Coronary artery (tissue), 2 donors: ENCODE results near the gene HMGCS2.

ENCODE experiments used
- DNase-seq: peaks from one replicate; pipeline ENCODE4 v3.0.0-alpha.2; 2017; ENCODE audit warnings: low spot score
- H3K27ac ChIP-seq, 2 donors: fragments of 200-600 bp; sonication (generic); one replicate each; pipeline ENCODE4 v1.5.1; 2016 to 2019
- H3K4me3 ChIP-seq: fragments of 200-600 bp; sonication (generic); 2 replicates; pipeline ENCODE4 v1.5.1; 2016; ENCODE audit warnings: mild to moderate bottlenecking, moderate library complexity
- TF ChIP-seq, protein P1 (sequence below): fragments of 200-600 bp; sonication (generic); IDR thresholded peaks from one replicate; pipeline ENCODE4 v1.5.1; 2019; ENCODE audit warnings: antibody characterized with exemption

The HMGCS2 gene

DNA sequence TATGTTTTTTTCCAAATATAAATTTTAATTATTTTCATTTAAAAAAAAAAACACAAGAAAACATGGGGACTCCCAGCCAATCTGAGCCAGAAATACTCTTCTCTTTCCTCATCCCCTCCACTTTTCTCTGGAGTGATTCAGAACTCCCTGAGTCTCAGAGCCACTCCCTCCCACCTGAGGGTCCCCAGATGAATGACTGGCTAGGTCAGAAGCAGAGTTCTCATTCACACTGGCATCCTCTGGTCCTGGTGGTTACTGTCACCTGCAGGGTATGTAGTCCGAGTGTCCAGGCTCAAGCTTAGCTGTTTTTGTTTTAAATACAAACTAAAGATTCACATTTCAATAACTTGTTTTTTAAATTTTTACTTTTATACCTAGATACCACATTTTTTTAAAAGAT lies 6.3 kb downstream of the HMGCS2 start:
- H3K4me3 ChIP-seq, result no peak overlapping the region
- no peak overlapping the region for H3K27ac ChIP-seq
- TF ChIP-seq, protein P1, sequence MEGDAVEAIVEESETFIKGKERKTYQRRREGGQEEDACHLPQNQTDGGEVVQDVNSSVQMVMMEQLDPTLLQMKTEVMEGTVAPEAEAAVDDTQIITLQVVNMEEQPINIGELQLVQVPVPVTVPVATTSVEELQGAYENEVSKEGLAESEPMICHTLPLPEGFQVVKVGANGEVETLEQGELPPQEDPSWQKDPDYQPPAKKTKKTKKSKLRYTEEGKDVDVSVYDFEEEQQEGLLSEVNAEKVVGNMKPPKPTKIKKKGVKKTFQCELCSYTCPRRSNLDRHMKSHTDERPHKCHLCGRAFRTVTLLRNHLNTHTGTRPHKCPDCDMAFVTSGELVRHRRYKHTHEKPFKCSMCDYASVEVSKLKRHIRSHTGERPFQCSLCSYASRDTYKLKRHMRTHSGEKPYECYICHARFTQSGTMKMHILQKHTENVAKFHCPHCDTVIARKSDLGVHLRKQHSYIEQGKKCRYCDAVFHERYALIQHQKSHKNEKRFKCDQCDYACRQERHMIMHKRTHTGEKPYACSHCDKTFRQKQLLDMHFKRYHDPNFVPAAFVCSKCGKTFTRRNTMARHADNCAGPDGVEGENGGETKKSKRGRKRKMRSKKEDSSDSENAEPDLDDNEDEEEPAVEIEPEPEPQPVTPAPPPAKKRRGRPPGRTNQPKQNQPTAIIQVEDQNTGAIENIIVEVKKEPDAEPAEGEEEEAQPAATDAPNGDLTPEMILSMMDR, result no peak
- DNase-seq, result no peak

DNA sequence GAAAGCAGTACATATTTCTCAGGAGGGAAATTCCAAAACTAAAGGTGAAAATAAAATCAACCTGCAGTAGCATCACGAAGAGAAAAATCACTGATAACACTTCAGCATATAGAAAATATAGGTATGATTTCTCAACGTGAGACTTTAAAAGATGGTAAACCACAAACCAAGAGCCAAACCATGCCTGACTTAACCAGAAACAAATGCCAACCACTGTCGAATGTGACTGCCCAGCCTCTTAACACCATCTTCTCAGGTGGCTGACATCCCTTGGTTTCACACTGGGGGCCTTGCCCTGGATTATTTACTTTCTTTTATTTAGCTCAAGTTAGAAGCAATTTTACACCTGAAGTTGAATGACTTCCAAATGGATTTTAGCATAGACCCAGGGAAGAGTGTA lies 10.1 kb downstream of the HMGCS2 start:
- H3K27ac ChIP-seq, result no peak overlapping the region
- no peak overlapping the region for H3K4me3 ChIP-seq
- TF ChIP-seq, protein P1, result no peak
- DNase-seq, result no peak

DNA sequence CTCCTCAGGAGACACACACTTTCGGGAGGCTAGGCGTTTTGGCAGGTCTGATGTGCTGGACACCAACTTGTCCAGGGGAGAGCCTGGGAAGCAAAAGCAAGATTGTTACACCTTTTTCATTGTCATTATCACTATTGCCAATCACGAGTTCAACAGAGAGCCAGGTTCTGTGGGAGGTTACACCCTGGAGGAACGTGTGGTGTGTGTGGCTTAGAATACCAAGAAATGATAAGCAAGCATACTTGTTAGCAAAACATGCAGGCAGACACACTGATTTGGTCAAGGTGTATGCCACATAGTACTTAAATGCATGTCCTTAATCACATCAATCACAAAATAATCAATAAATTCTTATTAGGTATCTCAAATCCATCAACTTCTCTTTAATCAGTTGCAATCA lies 16.1 kb downstream of the HMGCS2 start:
- Histone ChIP-seq H3K4me3 (no peak overlapping the region), H3K27ac (no peak overlapping the region)
- TF ChIP-seq, protein P1, result no peak
- DNase-seq, result no peak

DNA sequence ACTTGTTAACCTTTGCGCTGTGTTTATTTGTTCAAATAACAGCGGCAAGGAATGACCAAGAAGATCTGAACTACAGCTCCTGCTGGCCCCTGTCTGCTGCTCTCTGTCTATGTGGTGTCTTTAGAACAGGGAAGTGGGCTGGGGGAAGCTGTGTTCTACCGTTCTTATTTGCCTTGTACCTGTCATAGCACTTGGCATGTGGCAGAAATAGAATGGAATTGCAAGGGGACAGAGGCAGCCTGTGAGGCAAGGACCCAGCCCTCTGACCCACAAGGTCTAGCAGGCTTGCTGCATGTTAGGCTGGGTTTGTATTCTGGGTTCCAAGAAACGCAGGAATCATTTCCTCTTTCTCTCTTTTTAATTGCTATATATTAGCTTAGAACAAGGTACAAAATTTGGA lies 20.7 kb downstream of the HMGCS2 start:
- TF ChIP-seq, protein P1, result no peak
- no peak overlapping the region for H3K27ac ChIP-seq
- no peak overlapping the region for H3K4me3 ChIP-seq
- no peak for DNase-seq

DNA sequence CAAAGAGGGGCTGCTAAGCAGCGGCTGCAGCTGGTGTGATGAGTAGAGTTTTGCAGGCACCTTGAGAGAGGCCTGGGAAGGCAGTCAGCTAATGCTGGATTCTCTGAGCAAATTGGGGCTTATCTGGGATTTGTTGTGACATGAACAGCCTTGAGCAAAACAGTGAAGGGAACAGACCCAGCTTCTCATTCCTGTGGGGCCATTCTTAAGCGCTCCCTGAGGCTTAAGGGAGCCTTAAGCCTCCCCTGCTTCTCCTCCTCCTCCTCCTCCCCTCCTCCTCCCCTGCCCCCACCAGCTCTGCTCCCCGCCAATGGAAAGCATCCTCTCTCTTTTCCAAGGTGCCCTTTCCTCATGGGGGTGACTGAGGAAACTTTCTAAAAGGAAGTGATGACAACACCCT lies 21.3 kb downstream of the HMGCS2 start:
- no peak for DNase-seq
- TF ChIP-seq, protein P1, result no peak
- Histone ChIP-seq H3K4me3 (no peak overlapping the region), H3K27ac (no peak overlapping the region)

DNA sequence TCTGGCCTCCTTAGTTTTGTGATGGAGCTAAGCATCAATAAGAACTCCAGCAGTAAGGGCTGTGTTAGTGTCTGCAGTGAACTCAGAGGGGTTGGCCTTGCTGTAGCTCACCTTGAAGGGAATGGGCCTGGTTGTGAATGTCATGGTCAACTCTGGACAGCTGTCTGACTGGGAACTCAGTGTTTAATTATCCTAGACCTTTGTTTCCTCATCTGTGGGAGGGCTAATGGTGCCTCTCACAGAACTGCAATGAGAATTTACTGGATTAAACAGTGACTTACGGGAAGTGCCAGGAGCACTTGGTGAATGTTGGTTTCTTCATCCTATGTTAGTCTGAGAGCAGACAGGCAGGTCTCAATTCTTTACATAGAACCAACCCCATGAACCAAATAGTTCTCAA lies 23.7 kb downstream of the HMGCS2 start:
- TF ChIP-seq, protein P1, result no peak
- no peak overlapping the region for H3K27ac ChIP-seq
- no peak overlapping the region for H3K4me3 ChIP-seq
- no peak for DNase-seq

DNA sequence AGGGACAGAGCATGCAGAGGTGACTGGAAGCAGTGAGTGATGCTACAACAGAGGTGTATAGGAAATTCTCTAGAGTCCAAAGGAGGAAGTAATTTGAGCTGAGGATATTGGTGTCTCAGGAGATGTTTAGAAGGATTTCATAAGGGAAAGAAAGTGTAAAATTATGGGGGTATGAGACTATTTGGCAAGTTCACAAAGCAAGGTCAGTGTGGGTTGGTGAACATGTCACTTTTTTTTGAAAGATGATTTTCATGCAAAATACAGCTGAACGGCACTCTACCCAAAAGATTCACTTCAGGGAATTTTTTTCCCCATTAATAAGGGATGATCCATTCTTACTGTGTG lies 24.1 kb downstream of the HMGCS2 start:
- TF ChIP-seq, protein P1, result no peak
- H3K27ac ChIP-seq, result no peak overlapping the region
- no peak for DNase-seq

More for the DNA sequence above, 24.1 kb downstream of the HMGCS2 start:
- no peak overlapping the region for H3K4me3 ChIP-seq
